RPMI8226 (cell line): ENCODE results near the gene DCBLD2.

Source experiments
- DNase-seq: peaks from one replicate; pipeline ENCODE4 v3.0.0-alpha.2; 2015

The DCBLD2 gene

GRCh38 chr3:98901392-98902350, at the start of gene DCBLD2:
Gene DCBLD2 (minus strand): TSS chr3:98901695. CDS start chr3:98901326, 369 bp downstream.
- DNase-seq = peak; percentile 98

GRCh38 chr3:98945666-98946065, 44.2 kb upstream of the DCBLD2 start:
- DNase-seq = no peak

GRCh38 chr3:98945101-98945524, 43.6 kb upstream of the DCBLD2 start:
- DNase-seq = no peak

GRCh38 chr3:98930413-98930812, 28.9 kb upstream of the DCBLD2 start:
- DNase-seq = no peak

GRCh38 chr3:98921957-98922356, 20.5 kb upstream of the DCBLD2 start:
- DNase-seq = no peak

- no peak for DNase-seq
These were observed 18.7 kb upstream of the DCBLD2 start for GRCh38 chr3:98920166-98920565.

GRCh38 chr3:98918586-98918985, 17.1 kb upstream of the DCBLD2 start:
- no peak for DNase-seq

- DNase-seq = no peak
These were observed 16.1 kb upstream of the DCBLD2 start for GRCh38 chr3:98917608-98918007.

- DNase-seq = no peak
These were observed 12.9 kb upstream of the DCBLD2 start for GRCh38 chr3:98914210-98915080.

- no peak for DNase-seq
These were observed 11.0 kb upstream of the DCBLD2 start for GRCh38 chr3:98912448-98912847.

- no peak for DNase-seq
These were observed 4.7 kb upstream of the DCBLD2 start for GRCh38 chr3:98906230-98906629.

GRCh38 chr3:98903705-98904481, 2.4 kb upstream of the DCBLD2 start:
- no peak for DNase-seq

- no peak for DNase-seq
These were observed 1.6 kb upstream of the DCBLD2 start for GRCh38 chr3:98903099-98903498.

- DNase-seq = no peak
These were observed 851 bp upstream of the DCBLD2 start for GRCh38 chr3:98902351-98902740.

GRCh38 chr3:98901119-98901391, 440 bp downstream of the DCBLD2 start:
- DNase-seq = no peak

GRCh38 chr3:98900265-98901118, 1.0 kb downstream of the DCBLD2 start:
- peak; percentile 21 for DNase-seq

- DNase-seq = no peak
These were observed 3.8 kb downstream of the DCBLD2 start for GRCh38 chr3:98897701-98898100.

GRCh38 chr3:98894791-98895576, 6.5 kb downstream of the DCBLD2 start:
- no peak for DNase-seq

GRCh38 chr3:98893740-98894139, 7.8 kb downstream of the DCBLD2 start:
- no peak for DNase-seq

GRCh38 chr3:98892263-98892662, 9.2 kb downstream of the DCBLD2 start:
- no peak for DNase-seq
